NCI-H2227 treated with DMSO at 0.1 percent for 48 hours (cell line): ENCODE data around the gene ZNF785.
"Not testable (repeated sequence)": the region's sequence is repeated elsewhere in the genome, so short reads cannot be mapped to it uniquely, and the experiment has no call there.

ENCODE experiments used
- DNase-seq: peaks from one replicate; lab custom pipeline; 2025; lab: John Stamatoyannopoulos, UW

The ZNF785 gene

DNA sequence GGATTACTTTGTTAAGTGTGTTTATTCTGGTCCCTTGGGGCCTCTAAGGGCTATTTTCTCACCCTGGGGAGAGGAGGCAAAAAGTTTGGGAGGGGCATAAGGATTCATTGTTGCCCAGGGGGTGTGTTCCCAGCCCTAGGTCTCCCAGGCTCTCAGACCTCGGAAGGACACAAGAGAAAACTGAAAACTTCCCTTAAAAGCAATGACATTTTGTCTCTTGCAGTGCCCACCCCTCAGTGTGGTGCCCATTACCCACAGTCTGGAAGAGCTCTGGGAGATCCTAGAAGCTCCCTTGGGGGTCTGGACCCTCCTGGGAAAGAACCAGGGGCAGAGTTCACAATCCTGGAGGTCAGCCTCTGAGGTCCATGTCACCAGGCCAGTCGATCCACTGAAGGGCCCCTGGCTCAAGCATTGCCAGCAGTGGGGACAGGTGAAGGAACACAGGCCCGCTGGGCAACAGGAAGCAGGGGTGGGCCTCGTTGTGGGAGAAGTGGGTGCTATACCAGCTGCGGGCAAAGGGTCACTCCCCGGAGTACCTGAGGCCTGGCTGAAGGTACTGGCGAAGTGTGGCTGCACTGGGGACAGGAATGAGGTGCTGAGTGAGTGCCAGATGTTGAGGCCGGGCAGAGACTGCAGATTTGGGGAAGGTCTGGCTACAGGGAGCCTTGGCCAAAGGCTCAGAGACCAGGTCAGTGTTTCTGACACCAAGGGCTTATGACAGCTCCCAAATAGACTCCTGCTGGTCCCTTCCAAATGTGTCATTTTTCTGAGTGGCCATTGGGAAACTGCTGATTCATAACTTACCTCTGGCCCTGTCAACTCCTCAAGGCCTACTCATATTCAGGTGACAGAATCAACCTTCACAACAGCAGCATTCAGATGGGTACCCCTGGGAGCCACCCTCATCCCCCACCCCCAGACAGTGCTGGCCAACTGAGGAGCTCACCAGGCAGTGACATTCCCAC is 46.2 kb downstream of the ZNF785 start:
- DNase-seq: no peak

DNA sequence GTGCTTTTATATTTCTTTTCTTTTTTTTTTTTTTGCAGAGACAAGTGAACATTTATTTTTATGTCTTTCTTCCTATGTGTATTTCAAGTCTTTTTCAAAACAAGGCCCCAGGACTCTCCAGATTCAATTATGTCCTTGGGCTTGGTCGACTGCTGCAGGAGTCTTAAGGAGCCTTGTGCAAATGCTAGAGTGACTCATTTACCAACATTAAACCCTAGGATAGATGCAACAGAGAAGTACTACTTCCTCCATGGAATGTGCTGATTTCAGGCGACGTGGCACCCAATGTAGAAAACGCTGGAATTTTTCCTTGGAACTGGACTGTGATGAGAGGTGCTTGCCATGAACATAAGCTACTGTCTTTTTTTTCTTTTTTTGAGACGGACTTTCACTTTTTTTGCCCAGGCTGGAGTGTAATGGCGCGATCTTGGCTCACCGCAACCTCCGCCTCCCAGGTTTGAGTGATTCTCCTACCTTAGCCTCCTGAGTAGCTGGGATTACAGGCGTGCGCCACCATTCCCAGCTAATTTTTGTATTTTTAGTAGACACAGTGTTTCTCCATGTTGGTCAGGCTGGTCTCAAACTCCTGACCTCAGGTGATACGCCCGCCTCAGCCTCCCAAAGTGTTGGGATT is 49.0 kb downstream of the ZNF785 start:
- DNase-seq: not testable (repeated sequence)

DNA sequence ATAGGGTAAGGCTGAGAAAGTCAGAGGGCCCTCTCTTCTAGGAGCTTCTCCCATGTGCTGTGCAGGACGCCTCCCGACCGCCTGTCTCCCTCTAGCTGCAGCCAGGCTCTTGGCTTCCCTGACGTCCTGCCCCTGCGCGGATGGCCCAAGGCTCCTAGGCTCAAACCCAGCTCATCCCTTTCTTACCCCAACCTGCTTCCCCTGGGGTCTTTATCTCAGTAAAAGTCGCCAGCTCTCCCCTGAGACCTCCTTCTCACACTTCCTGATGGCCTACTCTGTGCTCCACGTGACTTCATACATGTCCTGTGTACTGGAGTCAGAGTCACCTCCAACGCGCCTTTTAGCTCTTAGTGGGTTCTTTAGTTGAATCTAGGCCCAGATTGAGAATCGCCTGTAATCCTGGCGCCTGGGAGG is 49.7 kb downstream of the ZNF785 start:
- no peak for DNase-seq

DNA sequence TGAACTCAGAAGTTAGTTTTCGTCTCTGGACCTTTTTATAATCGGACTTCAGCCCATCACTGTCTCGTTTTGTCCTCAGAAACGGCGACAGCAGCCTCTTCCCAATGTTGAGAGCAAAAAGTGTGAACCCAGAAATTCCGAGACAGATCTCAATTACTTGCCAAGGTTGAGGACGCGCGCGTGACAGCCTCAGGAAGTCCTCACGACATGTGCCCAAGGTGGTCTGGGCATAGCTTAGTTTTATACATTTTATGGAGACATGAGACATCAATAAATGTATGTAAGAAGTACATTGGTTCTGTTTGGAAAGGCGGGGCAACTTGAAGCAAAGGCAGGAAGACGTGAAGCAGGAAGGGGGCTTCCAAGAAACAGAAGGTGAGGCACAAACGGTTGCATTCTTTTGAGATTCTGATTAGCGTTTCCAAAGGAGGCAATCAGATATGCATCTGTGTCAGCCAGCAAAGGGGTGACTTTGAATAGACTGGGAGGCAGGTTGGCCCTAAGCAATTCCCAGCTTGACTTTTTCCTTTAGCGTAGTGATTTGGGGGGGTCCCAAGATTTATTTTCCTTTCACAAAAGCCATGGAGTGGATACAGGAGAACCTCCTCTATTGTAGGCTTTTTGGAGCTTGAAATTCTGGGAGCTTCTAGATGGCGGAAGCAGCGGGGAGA is 50.3 kb downstream of the ZNF785 start:
- DNase-seq: no peak

DNA sequence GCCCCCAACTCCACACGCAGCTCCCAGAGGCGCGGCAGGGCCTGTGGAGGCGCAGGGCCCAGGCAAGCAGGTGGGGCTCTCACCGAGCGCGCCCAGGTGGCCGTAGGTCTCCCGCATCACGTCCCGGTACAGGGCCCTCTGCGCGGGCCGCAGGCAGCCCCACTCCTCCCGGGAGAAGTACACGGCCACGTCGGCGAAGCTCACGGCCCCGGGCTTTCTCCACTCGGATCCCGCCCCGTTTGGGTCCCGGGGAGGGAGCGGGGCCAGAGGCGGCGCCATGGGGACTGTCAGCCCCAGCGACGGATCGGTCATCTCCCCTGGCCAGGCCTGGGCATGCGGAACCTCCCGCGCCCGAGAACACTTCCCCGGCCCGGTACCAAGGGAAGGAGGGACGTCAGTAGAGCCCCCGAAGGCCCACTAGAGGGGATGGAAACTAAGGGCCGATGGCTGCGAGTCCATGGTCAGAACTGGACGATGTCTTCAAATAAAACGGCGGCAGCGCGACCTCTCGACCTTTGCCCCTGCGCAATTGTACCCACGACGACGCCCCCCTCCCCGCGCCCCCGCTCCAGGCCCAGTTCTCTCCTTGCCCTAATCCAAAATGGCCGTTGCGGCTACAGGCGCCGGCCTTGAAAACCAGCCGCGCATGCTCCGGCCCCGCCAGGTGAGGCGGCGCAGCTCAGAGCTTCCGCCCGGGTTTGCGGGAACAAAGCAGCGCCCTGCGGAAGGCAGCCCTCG is 51.0 kb downstream of the ZNF785 start, which contains the start of gene ZNF747:
Gene ZNF747, minus strand, starts transcription at position 491 of the 738 bp plus-strand sequence. Its CDS starts 179 bp downstream, at position 312.
- DNase-seq: peak; percentile 86

DNA sequence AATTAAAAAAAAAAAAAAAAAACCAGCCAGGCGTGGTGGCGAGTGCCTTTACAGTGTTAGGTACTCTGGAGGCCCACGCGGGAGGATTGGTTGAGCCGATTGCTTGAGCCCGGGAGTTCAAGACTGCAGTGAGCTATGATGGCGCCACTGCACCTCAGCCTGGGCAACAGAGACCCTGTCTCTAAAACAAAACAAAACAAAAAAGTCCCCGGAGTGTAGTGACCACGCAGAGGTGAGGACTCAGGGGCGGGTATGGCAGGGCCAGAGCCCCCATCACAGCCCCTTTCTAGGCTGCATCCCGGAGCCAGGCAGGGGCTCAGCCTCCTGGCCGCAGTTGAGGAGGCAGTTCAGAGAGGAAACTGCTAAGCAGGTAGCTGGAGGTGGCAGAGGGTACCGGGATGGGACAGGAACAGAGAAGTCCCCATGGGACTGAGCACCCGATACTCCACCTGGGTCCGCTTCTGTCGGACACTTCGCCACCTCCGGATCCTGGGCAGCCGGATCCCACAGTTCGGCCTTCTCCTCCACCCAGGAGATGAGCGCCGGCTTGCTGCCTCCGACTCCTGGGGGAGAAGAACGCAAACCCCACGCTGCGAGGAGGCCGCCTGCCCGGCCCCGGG is 51.6 kb downstream of the ZNF785 start:
- no peak for DNase-seq

DNA sequence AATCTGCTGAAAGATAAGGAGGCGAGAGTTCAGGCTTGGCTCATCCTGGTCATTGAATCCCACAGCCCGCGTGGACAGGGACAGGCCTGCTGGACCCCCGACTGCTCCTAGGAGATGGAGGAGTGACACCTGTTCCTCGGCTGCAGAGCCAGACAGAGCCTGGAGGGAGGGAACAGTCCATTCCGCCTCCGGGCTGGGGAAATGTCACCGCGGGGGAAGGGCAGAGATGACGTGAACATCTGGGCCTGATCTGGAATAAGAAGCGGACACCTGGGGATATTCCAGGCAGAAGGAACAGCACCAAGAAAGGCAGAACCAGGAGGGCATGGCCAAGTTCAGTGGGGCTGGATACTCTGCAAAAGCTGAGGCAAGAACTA is 52.4 kb downstream of the ZNF785 start:
- no peak for DNase-seq

DNA sequence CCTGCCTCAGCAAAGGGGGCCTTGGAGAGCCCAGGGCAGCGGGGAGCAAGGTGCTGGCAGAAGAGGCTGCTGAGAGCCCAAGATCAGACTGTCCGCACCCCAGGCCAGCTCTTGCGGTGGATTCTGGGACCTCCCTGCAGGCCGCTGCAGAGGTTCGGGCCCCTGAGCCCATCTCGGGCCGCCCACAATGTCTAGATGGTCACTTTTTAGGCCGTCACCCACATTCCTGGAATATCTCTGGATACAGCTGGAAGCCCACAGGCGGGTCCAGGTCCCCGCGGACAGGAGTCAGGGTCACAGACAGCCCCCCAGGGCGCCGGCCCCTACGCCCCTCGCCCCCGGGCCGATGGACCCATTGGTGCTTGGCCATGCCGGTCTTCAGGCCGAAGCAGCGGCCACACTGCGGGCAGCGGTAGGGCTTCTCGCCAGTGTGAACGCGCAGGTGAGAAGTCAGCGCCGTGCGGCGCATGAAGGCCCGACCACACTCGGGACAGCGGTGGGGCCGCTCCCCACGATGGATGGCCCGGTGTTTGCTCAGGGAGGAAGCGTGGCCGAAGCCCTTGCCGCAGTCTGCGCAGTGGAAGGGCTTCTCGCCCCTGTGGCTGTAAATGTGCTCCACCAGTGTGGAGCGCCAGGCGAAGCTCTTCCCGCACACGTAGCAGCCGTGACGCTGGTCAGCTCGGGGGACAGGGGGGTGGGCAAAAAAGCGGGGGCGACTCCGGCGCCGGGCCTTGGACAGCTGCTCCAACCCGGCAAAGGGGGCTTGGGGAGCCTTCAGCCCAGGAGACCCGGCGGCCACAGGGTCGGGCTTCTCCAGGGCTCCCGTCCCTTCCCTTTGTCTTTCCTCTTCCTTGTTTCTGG is 53.0 kb downstream of the ZNF785 start:
- DNase-seq: no peak
